Psoas muscle (tissue), 8 donors: ENCODE data around the gene FUT3. TPM values are rescaled to one million over a fixed set of nuclear protein-coding genes. Genes with fewer than 3 reads are reported as not detected.

Source experiments
- ATAC-seq, 4 donors: fragments of 200-7000 bp; cut with Tn5 transposase; one replicate each; pipeline ENCODE4 v1.9.1; 2020; ENCODE audit warnings: moderate library complexity in 3 of 4, mild to moderate bottlenecking in 2 of 4
- DNase-seq, 2 donors: peaks; one replicate each; pipeline ENCODE4 v3.0.0-alpha.2; 2020
- H3K27ac ChIP-seq: fragments of 200-600 bp; one replicate; pipeline ENCODE4 v1.8.0; 2022
- H3K27me3 ChIP-seq, 3 donors: fragments of 200-600 bp in 1 of 3; one replicate each; pipeline versions ENCODE4 v1.6.1 to v1.8.0; 2013 to 2022; ENCODE audit warnings: low read length in 2 of 3, mild to moderate bottlenecking in 2 of 3, moderate library complexity in 1 of 3; ENCODE audit not compliant: insufficient read depth in 3 of 3
- H3K36me3 ChIP-seq, 2 donors: fragments of 200-600 bp in 1 of 2; one replicate each; pipeline versions ENCODE4 v1.6.1 to v1.8.0; 2013 to 2022; ENCODE audit warnings: low read depth in 1 of 2, mild to moderate bottlenecking in 1 of 2, moderate library complexity in 1 of 2; ENCODE audit not compliant: insufficient read depth in 1 of 2
- H3K4me1 ChIP-seq: fragments of 200-600 bp; one replicate; pipeline ENCODE4 v1.8.0; 2022
- H3K4me3 ChIP-seq: fragments of 200-600 bp; one replicate; pipeline ENCODE4 v1.8.0; 2022; ENCODE audit warnings: mild to moderate bottlenecking
- H3K9me3 ChIP-seq: fragments of 200-600 bp; one replicate; pipeline ENCODE4 v1.8.0; 2022
- WGBS, 3 donors: extraction: QIAGEN DNeasy Blood & Tissue Kit; methylation state at CpG; one replicate each; pipeline versions ENCODE4 v1.1.6 to v1.1.7; 2013; 5-methylcytosine and 5-hydroxymethylcytosine counted together
- intact Hi-C, 2 donors: fragments of 100-400 bp; cut with DNase I; formaldehyde crosslinking; loops; one replicate each; pipeline versions ENCODE4 v1.11.0 to v1.14.2; 2022
- polyA plus RNA-seq, 3 donors: library from polyadenylated mRNA; stranded (reverse); fragments of 200-250 nt; gene quantifications; one replicate each; pipeline ENCODE4 v1.2.3, GENCODE V29; 2013
- total RNA-seq, 4 donors: library from RNA; stranded (reverse); fragmentation: NEBNext Ultra II Directional in 2 of 4; extraction: Animal tissue kit (Norgen Biotek cat#: 25700) in 2 of 4; gene quantifications; one replicate each; pipeline versions ENCODE4 v1.2.1 to v1.2.4, GENCODE V29; 2021 to 2023
- TF ChIP-seq, protein P1 (sequence below): fragments of 200-600 bp; IDR thresholded peaks from one replicate; pipeline ENCODE4 v1.8.0; 2022; ENCODE audit warnings: antibody characterized with exemption
- donor health status: healthy with polysubstance abuse.
- donor health status: DM: no; HTN: no; CAD: no; lungs with moderate emphysema.
- donor health status: Bipolar disorder and iron deficiency.
- donor health status: healthy.
- donor health status: DM: yes; HTN: yes; CAD: no.
- donor health status: DM: no; HTN: no; CAD: no.
- donor health status: DM: no; HTN: no; CAD: no.
- donor health status: DM: yes; HTN: yes; CAD: no.

FUT3 gene
- total and polyA plus RNA-seq, 7 donors, result 0.03 to 0.19 TPM; not detected in 5

DNA sequence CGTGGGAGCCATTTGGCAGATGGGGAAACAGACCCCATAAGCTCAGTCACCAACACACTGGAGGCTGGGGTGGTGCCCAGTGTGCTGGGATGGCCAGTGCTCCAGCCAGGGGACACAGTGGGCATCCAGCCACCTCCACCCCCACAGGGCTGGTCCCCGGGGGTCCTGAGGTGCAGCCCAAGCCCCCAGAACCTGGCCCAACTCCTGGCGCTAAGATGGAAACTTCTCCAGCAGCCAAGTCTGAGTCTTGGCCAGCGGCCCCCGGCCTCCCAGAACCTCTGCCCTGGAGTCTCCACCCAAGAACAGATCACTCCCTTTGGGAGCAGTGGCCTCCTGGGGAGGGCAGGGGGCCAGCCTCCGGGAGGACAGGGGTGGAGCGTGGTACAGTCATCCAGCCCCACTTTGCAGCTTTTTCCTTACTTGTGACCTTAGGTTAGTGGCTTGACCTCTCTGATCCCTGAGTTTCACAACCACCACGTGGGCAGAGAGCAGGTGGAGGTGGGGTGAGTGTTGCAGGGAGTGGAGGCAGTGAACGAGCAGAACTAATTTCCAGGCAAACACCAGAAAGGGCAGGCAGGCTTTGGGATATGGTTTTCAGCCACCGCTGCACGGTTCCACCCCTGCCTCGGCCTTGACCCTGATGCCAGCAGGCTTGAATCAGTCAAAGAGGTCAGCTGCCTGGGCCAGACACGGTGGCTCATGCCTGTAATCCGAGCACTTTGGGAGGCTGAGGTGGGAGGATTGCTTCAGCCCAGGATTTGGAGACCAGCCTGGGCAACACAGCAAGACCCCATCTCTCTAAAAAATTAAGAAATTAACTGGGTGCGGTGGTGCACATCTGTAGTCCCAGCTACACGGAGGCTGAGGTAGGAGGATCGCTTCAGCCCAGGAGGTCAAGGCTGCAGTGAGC lies 50.6 kb downstream of the FUT3 start:
- Histone ChIP-seq H3K4me3 (no peak overlapping the region), H3K4me1 (no peaks in the 10 kb centered on the region), H3K27me3 (peaks cover 0 to 75% (median 31%) of the 10 kb centered on the region in 3 donors), H3K27ac (no peak overlapping the region), H3K36me3 (no peaks in the 10 kb centered on the region), H3K9me3 (no peaks in the 10 kb centered on the region)
- DNase-seq (no peak), ATAC-seq (no peak)
- WGBS, 3 donors, result 59 to 68% (median 66%) methylated on average over 17 of the region's 17 CpGs
- TF ChIP-seq, protein P1, sequence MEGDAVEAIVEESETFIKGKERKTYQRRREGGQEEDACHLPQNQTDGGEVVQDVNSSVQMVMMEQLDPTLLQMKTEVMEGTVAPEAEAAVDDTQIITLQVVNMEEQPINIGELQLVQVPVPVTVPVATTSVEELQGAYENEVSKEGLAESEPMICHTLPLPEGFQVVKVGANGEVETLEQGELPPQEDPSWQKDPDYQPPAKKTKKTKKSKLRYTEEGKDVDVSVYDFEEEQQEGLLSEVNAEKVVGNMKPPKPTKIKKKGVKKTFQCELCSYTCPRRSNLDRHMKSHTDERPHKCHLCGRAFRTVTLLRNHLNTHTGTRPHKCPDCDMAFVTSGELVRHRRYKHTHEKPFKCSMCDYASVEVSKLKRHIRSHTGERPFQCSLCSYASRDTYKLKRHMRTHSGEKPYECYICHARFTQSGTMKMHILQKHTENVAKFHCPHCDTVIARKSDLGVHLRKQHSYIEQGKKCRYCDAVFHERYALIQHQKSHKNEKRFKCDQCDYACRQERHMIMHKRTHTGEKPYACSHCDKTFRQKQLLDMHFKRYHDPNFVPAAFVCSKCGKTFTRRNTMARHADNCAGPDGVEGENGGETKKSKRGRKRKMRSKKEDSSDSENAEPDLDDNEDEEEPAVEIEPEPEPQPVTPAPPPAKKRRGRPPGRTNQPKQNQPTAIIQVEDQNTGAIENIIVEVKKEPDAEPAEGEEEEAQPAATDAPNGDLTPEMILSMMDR, result no peak
- intact Hi-C loops, result loop anchor here in 1 of 2 donors (10.0 kb wide), 1 partner anchor 224 kb away; no protein-coding TSS in a partner anchor

DNA sequence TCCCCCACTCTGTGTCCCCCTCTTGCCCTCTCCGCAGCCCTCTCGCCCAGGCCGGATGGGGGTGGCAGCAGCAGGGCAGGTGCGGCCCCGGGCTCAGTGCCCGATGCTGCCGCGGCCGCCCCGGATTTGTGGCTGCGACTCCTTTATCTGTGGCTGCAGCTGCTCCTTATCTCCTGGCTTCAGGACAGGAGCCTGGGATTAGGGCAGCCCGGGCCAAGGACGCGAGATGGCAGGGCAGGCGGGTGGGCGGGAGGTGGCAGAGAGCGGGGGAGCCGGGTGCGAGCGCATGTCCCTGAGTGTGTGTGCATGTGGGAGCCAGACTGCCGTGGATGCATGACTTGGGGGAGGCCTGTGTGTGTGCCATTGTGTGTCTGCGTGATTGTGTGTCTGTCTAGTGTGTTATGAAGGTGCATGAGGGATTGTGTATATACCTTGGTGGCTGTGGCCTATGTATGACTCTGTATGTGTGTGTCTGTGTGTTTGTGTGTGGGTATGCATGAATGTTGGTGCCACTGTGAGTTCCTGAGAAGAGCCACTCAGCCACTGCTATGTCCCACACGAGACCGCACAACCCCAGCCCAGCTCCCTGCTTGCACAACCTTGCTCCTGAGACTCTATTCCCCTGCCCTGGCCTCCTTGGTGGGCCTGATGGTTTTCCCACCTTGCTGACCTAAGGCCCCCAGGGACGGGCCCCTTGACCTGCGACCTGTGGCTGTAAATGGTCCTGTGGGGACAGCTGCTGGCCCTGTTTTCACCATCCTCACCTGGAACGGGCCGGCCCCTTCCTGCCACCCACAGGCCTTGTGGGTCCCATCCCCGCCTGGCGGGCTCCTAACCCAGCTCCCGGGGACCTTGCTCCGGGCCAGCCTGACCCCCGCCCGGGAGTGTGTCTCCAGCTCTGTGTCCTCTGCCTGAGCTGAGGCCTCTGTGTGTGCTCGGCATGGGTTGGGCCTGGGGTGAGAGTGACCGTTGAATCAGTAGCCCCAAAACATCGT lies 51.7 kb downstream of the FUT3 start:
- WGBS, 3 donors, result 44 to 54% (median 47%) methylated on average over 34 to 37 of the region's 37 CpGs
- no peak overlapping the region for H3K27ac ChIP-seq
- intact Hi-C loops, result loop anchor here in 1 of 2 donors (10.0 kb wide), 1 partner anchor 225 kb away; no protein-coding TSS in a partner anchor

DNA sequence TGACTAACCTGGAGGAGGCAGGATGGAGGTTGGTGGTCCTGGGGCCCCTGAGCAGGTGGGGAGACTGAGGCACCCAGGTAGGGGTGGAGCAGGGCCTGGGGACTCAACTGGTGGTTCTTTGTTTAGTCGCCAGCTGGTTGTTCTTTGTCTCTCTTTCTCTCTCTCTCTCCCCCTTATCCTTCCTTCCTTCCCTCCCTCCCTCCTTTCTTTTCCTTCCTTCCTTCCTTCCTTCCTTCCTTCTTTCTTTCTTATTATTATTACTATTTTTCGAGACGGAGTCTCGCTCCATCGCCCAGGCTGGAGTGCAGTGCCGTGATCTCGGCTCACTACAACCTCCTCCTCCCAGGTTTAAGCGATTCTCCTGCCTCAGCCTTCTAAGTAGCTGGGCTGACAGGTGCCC lies 53.0 kb downstream of the FUT3 start:
- Histone ChIP-seq H3K9me3 (no peaks in the 10 kb centered on the region), H3K4me1 (no peaks in the 10 kb centered on the region), H3K36me3 (no peaks in the 10 kb centered on the region), H3K27me3 (peaks cover 0 to 62% (median 18%) of the 10 kb centered on the region in 3 donors), H3K27ac (no peak overlapping the region), H3K4me3 (no peak overlapping the region)
- intact Hi-C loops, result no loop called here
- WGBS, 3 donors, result 77 to 88% (median 83%) methylated on average over 5 to 8 of the region's 8 CpGs
- TF ChIP-seq, protein P1, result no peak
- no peak for ATAC-seq
- DNase-seq, result no peak

More for the DNA sequence above, 51.7 kb downstream of the FUT3 start:
- no peaks in the 10 kb centered on the region for H3K9me3 ChIP-seq
- H3K4me1 ChIP-seq, result no peaks in the 10 kb centered on the region
- no peak overlapping the region for H3K4me3 ChIP-seq
- peaks cover 0 to 75% (median 27%) of the 10 kb centered on the region in 3 donors for H3K27me3 ChIP-seq
- no peak for DNase-seq
- TF ChIP-seq, protein P1, result no peak
- ATAC-seq, result no peak
- no peaks in the 10 kb centered on the region for H3K36me3 ChIP-seq

DNA sequence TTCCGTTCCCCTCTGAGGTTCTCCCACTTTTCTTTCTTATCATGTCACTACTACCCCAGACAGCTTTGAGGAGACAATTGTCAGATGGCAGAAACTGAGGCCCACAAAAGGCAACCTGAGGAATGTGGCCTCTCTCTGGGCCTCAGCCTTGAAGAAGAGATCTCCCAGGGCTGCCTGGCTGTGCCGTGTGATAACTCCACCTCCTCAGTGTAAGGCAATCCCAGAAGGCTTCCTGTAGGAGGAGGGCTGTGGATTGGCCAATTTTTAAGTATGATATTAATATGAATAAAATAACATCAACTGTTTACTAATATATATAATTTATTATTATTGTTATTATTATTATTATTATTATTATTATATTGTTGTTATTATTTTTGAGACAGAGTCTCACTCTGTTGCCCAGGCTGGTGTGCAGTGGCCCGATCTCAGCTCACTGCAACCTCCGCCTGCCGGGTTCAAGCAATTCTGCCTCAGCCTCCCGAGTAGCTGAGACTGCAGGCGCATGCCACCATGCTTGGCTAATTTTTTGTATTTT lies 55.8 kb downstream of the FUT3 start:
- Histone ChIP-seq H3K27me3 (peaks cover 0 to 35% (median 5%) of the 10 kb centered on the region in 3 donors), H3K4me1 (no peaks in the 10 kb centered on the region), H3K4me3 (no peak overlapping the region), H3K9me3 (no peaks in the 10 kb centered on the region), H3K36me3 (no peaks in the 10 kb centered on the region), H3K27ac (no peak overlapping the region)
- no peak for ATAC-seq
- DNase-seq, result no peak
- WGBS, 3 donors, result 81 to 92% (median 89%) methylated on average over 7 of the region's 7 CpGs
- TF ChIP-seq, protein P1, result no peak
- intact Hi-C loops, result no loop called here
